Measurements from ENCODE around the gene CHCHD3. TPM values are rescaled to one million over a fixed set of nuclear protein-coding genes. Genes with fewer than 3 reads are reported as not detected.

CHCHD3 gene
- total and polyA plus RNA-seq, 2 of the 4 experiments (the other 2 are of a cell fraction) = 56.9 to 141 TPM

DNA sequence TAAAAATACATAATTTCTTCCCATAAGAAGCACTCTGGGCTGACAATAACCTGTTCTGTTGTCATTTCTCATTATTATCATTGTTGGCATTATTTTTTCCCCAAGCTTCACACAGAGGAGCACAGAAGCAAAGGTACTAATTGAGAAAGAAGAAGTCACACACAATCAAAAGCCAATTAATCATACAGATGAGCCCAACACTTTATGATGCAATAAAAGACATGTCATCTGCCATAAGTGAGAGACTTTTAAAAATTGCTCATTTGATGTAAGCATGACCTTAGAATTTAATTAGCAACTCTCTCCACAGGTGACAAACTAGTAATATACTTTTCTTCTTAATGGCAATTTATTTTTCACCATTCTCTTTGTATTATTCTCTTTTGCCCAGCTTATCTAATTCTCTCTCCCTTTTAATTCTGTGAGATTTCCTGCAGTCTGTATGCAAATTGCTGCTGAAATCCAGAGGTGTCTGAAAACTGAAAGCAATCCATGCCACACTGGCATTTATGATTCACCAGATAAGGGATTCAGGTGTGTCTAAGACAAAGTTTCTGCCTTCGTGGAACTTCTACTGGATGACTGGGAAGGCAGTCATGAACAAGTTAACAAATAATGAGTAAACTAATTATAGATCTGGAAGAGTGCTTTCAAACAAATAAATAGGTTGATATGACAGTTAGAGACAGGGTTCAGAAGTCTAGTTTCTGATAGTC is 203.5 kb downstream of the CHCHD3 start:
- in situ Hi-C loops (cut with MboI; ENCODE audit: low sequenced_read_pairs) (no loop called here), intact Hi-C loops (cut with micrococcal nuclease) (no loop called here), dilution Hi-C loops (cut with HindIII; ENCODE audit: low sequenced_read_pairs, unreplicated experiment) (no loop called here)
- no peak overlapping the region for H3K56ac ChIP-seq (ENCODE audit: extremely low read depth, insufficient read depth, low read length)
- H2AK5ac ChIP-seq (ENCODE audit: low read depth, low read length) = no peak overlapping the region
- ChIA-PET CTCF (no interaction called here), POLR2A (ENCODE audit: unreplicated experiment) (no interaction called here)
- peaks cover 3 to 7% of the 10 kb centered on the region in 2 experiments; a peak in 2 of 4 replicates for H3K79me1 ChIP-seq (ENCODE audit: low read depth in 1 of 2, low read length in 2 of 2)
- no peak overlapping the region for H3K18ac ChIP-seq (ENCODE audit: low read depth, low read length)
- no peak overlapping the region for H2BK5ac ChIP-seq (ENCODE audit: low read depth, low read length, poor library complexity, severe bottlenecking)
- H3K14ac ChIP-seq (replicated peaks; ENCODE audit: low read depth, low read length) = no peak overlapping the region
- no peak overlapping the region for H4K8ac ChIP-seq (ENCODE audit: low read depth in 2 of 2, low read length in 2 of 2)
- H3K27ac ChIP-seq (ENCODE audit: insufficient read depth, low read length) = no peak overlapping the region
- H2AK9ac ChIP-seq (replicated peaks; ENCODE audit: low read depth, low read length, poor library complexity) = no peak overlapping the region
- BruUV-seq (replicated peaks) = no TSS peak
- no peak overlapping the region for H2AFZ ChIP-seq (replicated peaks; ENCODE audit: low read length, poor library complexity)
- H3K4me1 ChIP-seq (ENCODE audit: control insufficient read depth, insufficient read depth, low read length) = peaks cover 2% of the 10 kb centered on the region; the same call in 1 of the 2 replicates
- H3K4me2 ChIP-seq (ENCODE audit: low read depth, low read length) = no peak overlapping the region
- DNase-seq (no peak), ATAC-seq (ENCODE audit: low read depth) (no peak)
- H2BK15ac ChIP-seq (ENCODE audit: low read depth, low read length) = no peak overlapping the region
- no peaks in the 10 kb centered on the region for H3K36me3 ChIP-seq (ENCODE audit: control insufficient read depth, insufficient read depth, low read length)
- TF ChIP-seq CEBPB (IDR thresholded peaks at IDR 0.05; ENCODE audit: low read depth, low read length) (peak; percentile 14; the same call in 1 of the 2 replicates), RFX5 (IDR thresholded peaks at IDR 0.05; ENCODE audit: low read depth, low read length) (no peak)
- no peaks in the 10 kb centered on the region for H3K27me3 ChIP-seq (ENCODE audit: control insufficient read depth, insufficient read depth, low read length)
- no peak overlapping the region for H2BK120ac ChIP-seq (ENCODE audit: low read depth, low read length)
- no peaks in the 10 kb centered on the region for H3K9me3 ChIP-seq (ENCODE audit: control insufficient read depth, insufficient read depth, low read length)
- H4K91ac ChIP-seq (ENCODE audit: insufficient read depth, low read depth, low read length) = no peak overlapping the region
- no peak overlapping the region for H3K4ac ChIP-seq (ENCODE audit: low read depth, low read length)
- H3K9me1 ChIP-seq (ENCODE audit: insufficient read depth, low read length) = no peaks in the 10 kb centered on the region
- WGBS, 2 experiments (ENCODE audit: extremely low coverage in 2 of 2, insufficient read length in 1 of 2) = no CpG with 5 or more reads among the region's 1 CpG
- no peak overlapping the region for H2BK20ac ChIP-seq (ENCODE audit: low read depth, low read length)
- no peaks in the 10 kb centered on the region for H4K20me1 ChIP-seq (ENCODE audit: insufficient read depth, low read length)
- H4K5ac ChIP-seq (ENCODE audit: low read depth, low read length) = no peak overlapping the region
- H3K9ac ChIP-seq (ENCODE audit: low read depth, low read length) = no peak overlapping the region
- no peak overlapping the region for H3K23ac ChIP-seq (ENCODE audit: low read depth, low read length)
- no peak overlapping the region for H3K4me3 ChIP-seq (ENCODE audit: insufficient read depth, low read depth, low read length)
